Activated naive CD8-positive, alpha-beta T cell treated with anti-CD3 and anti-CD28 coated beads, Interleukin-2, amount 50 U/mL, for 24 hours (primary cell): ENCODE data around the gene PROC.

ENCODE experiments used
- ATAC-seq: fragments of 150-1000 bp; cut with Tn5 transposase; one replicate; pipeline ENCODE4 v1.10.0; 2021
- DNase-seq: peaks from one replicate; pipeline ENCODE4 v3.0.0; 2021
- H3K27ac Mint-ChIP-seq: one replicate; pipeline ENCODE4 v1.8.0; 2021; ENCODE audit warnings: mild to moderate bottlenecking, mixed read lengths
- H3K27me3 Mint-ChIP-seq: one replicate; pipeline ENCODE4 v1.8.0; 2021; ENCODE audit warnings: mixed read lengths
- H3K36me3 Mint-ChIP-seq: one replicate; pipeline ENCODE4 v1.8.0; 2021; ENCODE audit warnings: low read depth, mixed read lengths
- H3K4me1 Mint-ChIP-seq: one replicate; pipeline ENCODE4 v1.8.0; 2021; ENCODE audit warnings: mixed read lengths
- H3K4me3 Mint-ChIP-seq: one replicate; pipeline ENCODE4 v1.8.0; 2021; ENCODE audit warnings: mild to moderate bottlenecking, moderate library complexity, mixed read lengths
- H3K9me3 Mint-ChIP-seq: one replicate; pipeline ENCODE4 v1.8.0; 2021; ENCODE audit warnings: mixed read lengths

PROC gene

DNA sequence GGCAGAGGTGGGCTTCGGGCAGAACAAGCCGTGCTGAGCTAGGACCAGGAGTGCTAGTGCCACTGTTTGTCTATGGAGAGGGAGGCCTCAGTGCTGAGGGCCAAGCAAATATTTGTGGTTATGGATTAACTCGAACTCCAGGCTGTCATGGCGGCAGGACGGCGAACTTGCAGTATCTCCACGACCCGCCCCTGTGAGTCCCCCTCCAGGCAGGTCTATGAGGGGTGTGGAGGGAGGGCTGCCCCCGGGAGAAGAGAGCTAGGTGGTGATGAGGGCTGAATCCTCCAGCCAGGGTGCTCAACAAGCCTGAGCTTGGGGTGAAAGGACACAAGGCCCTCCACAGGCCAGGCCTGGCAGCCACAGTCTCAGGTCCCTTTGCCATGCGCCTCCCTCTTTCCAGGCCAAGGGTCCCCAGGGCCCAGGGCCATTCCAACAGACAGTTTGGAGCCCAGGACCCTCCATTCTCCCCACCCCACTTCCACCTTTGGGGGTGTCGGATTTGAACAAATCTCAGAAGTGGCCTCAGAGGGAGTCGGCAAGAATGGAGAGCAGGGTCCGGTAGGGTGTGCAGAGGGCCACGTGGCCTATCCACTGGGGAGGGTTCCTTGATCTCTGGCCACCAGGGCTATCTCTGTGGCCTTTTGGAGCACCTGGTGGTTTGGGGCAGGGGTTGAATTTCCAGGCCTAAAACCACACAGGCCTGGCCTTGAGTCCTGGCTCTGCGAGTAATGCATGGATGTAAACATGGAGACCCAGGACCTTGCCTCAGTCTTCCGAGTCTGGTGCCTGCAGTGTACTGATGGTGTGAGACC, at the start of gene PROC:
Gene PROC (plus strand): TSS at position 128 of the 812 bp plus-strand sequence. CDS start 1,516 bp downstream, outside the sequence.
- Mint-ChIP-seq H3K27me3 (peaks cover 25% of the 10 kb centered on the region), H3K4me3 (peak within 1 kb of the TSS; percentile 9), H3K4me1 (peaks cover 31% of the 10 kb centered on the region), H3K27ac (no peak within 1 kb of the TSS), H3K9me3 (no peaks in the 10 kb centered on the region), H3K36me3 (no peaks in the 10 kb centered on the region)
- no peak for DNase-seq
- no peak for ATAC-seq

DNA sequence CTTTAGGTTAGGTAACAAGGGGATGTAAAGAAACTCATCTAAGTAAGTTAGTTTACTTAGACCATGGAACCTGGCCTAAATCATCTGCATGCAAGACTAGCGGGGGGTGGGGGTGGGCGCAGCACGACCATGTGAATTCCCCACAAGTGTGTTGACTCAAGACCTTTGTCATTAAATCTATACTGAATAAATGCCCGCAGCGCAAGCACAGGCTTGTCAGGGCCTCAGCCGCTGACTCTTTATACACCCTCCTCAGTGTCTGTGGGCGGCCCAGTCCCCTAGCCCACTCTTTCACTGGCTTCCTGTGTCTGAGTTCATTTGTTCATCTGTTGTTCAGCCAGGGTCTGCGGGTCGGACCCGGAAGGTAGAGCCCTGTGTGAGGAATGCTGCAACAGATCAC, 48.2 kb upstream of the PROC start:
- no peak overlapping the region for H3K4me3 Mint-ChIP-seq
- no peaks in the 10 kb centered on the region for H3K27me3 Mint-ChIP-seq
- H3K27ac Mint-ChIP-seq = no peak overlapping the region
- H3K9me3 Mint-ChIP-seq = peaks cover 23% of the 10 kb centered on the region
- no peak for DNase-seq
- no peak for ATAC-seq
- peaks cover 27% of the 10 kb centered on the region for H3K36me3 Mint-ChIP-seq
- H3K4me1 Mint-ChIP-seq = peaks cover 27% of the 10 kb centered on the region

DNA sequence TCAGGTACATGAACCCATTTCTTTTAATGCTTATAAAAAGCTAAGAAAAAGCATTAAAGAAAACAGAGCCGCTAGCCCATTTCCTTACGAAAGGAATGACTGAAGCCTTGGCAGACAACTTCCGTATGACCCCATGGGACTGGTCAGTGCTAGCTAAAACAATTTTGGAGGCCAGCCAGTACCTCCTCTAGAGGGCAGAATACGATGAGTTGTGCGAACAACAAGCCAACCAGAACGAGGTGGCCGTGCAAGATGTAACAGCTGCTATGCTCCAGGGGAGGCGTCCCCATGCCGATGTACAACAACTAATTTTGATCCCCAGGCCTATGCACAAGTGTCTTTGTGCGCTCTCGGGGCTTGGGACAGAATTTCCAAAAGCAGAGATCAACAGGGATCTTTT, 47.2 kb upstream of the PROC start:
- ATAC-seq (no peak), DNase-seq (no peak)
- Mint-ChIP-seq H3K27ac (no peak overlapping the region), H3K4me3 (no peak overlapping the region), H3K4me1 (peaks cover 16% of the 10 kb centered on the region), H3K36me3 (peaks cover 33% of the 10 kb centered on the region), H3K9me3 (peaks cover 28% of the 10 kb centered on the region), H3K27me3 (no peaks in the 10 kb centered on the region)

GRCh38 chr2:127373362-127374083, 44.7 kb upstream of the PROC start:
- no peak overlapping the region for H3K27ac Mint-ChIP-seq
- peaks cover 41% of the 10 kb centered on the region for H3K36me3 Mint-ChIP-seq
- DNase-seq (no peak), ATAC-seq (no peak)
- no peaks in the 10 kb centered on the region for H3K27me3 Mint-ChIP-seq
- no peak overlapping the region for H3K4me3 Mint-ChIP-seq
- peaks cover 17% of the 10 kb centered on the region for H3K4me1 Mint-ChIP-seq
- peaks cover 28% of the 10 kb centered on the region for H3K9me3 Mint-ChIP-seq

DNA sequence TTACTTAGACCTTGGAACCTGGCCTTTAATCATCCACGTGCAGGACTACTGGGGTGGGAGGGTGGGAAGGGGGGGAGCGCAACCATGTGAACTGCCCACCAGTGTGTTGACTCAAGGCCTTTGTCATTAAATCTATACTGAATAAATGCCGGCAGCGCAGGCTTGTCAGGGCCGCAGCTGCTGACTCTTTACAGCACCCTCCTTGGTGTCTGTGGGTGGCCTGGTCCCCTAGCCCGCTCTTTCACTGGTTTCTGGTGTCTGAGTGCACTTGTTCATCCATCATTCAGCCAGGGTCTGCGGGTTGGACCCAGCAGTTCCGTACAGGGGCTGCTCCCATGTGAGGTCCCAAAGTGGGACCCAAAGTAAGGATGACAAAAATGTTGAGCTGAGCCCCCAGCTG, 42.0 kb upstream of the PROC start:
- H3K36me3 Mint-ChIP-seq = peaks cover 31% of the 10 kb centered on the region
- no peaks in the 10 kb centered on the region for H3K27me3 Mint-ChIP-seq
- peaks cover 38% of the 10 kb centered on the region for H3K4me1 Mint-ChIP-seq
- no peak overlapping the region for H3K27ac Mint-ChIP-seq
- H3K4me3 Mint-ChIP-seq = no peak overlapping the region
- H3K9me3 Mint-ChIP-seq = peaks cover 24% of the 10 kb centered on the region
- no peak for ATAC-seq
- no peak for DNase-seq

DNA sequence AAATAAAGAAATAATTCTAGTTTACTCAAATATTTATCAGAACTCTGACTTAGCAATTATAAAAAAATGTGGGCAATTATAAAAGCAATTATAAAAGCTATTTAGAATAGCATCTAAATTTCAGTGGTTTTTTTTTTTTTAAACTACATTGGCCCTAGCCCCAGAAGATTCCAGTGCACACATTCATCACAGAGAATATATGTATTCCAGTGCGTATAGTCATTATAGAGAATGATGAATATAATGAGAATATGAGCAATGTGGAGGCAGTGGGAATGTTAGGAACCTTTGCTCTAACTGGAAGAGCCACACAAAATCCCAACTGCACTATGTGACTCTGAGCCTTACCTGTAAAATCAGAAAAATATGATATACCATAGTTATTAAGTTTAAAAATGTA, 41.0 kb upstream of the PROC start:
- no peak for DNase-seq
- Mint-ChIP-seq H3K4me3 (no peak overlapping the region), H3K9me3 (peaks cover 19% of the 10 kb centered on the region), H3K27ac (no peak overlapping the region), H3K4me1 (peaks cover 48% of the 10 kb centered on the region), H3K36me3 (peaks cover 24% of the 10 kb centered on the region), H3K27me3 (no peaks in the 10 kb centered on the region)
- no peak for ATAC-seq

DNA sequence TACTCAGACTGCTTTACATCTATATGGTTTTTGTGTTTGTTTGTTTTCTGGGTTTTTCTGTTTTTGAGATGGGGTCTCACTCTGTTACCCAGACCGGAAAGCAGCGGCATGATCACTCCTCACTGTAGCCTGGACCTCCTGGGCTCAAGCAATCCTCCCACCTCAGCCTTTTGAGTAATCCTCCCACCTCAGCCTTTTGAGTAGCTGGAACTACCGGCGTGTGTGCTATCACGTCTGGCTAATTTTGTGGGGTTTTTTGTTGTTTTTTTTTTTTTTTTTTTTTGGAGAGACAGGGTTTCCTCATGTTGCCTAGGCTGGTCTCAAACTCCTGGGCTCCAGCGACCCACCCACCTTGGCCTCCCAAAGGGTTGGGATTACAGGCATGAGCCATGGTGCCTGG, 39.5 kb upstream of the PROC start:
- Mint-ChIP-seq H3K36me3 (peaks cover 25% of the 10 kb centered on the region), H3K9me3 (peaks cover 14% of the 10 kb centered on the region), H3K27me3 (no peaks in the 10 kb centered on the region), H3K4me1 (peaks cover 60% of the 10 kb centered on the region), H3K4me3 (no peak overlapping the region), H3K27ac (no peak overlapping the region)
- ATAC-seq (no peak), DNase-seq (no peak)

DNA sequence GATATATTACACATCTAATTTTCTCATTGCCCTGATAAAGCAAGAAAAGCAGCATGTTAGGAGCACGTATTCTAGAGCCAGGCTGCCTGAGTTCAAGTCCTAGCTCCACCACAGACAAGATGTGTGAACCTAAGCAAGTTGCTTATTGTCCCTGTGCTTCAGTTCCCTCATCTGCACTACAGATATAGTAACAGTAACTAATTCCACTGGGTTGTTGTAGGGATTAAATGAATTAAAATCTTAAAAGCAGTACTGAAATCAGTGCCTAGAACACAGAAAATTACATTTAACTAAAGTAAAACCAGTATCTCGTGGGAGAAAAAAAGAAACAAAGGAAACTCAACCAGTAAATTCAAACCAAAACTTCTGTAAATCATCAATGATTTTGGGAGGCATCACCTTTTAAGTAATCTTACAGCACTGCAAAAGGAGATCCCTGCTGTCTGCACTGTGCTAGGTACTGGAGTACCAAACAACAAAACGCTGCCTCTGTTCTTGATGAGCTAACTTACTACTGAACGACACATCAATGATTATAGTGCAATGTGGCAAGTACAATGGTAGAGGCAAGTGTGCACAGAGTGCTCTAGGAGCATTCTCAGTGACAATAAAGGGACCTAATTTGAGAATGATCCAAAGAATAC, 38.4 kb upstream of the PROC start:
- peaks cover 26% of the 10 kb centered on the region for H3K36me3 Mint-ChIP-seq
- H3K4me3 Mint-ChIP-seq = no peak overlapping the region
- no peak for ATAC-seq
- DNase-seq = no peak
- H3K4me1 Mint-ChIP-seq = peaks cover 63% of the 10 kb centered on the region
- H3K27me3 Mint-ChIP-seq = no peaks in the 10 kb centered on the region
- no peak overlapping the region for H3K27ac Mint-ChIP-seq
- peaks cover 5% of the 10 kb centered on the region for H3K9me3 Mint-ChIP-seq

- DNase-seq = no peak
- Mint-ChIP-seq H3K4me3 (no peak overlapping the region), H3K9me3 (no peaks in the 10 kb centered on the region), H3K27ac (peak overlapping the region; percentile 5), H3K36me3 (peaks cover 17% of the 10 kb centered on the region), H3K27me3 (no peaks in the 10 kb centered on the region), H3K4me1 (peaks cover 81% of the 10 kb centered on the region)
- no peak for ATAC-seq
Measured at GRCh38 chr2:127381762-127382161, 36.5 kb upstream of the PROC start.

DNA sequence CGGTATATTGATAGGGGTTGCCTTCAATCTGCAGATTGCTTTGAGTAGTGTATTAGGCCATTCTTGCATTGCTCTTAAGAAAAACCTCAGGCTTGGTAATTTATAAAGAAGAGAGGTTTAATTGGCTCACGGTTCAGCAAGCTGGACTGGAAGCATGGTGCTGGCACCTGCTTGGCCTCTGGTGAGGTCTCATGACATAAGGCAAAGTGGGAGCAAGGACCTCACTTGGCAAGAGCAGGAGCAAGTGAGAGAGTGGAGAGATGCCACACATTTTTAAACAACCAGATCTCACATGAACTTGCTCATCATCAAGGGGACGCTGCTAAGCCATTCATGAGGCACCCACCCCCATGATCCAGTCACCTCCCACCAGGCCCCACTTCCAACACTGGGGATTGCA, 35.4 kb upstream of the PROC start:
- DNase-seq (no peak), ATAC-seq (no peak)
- Mint-ChIP-seq H3K36me3 (peaks cover 16% of the 10 kb centered on the region), H3K27me3 (no peaks in the 10 kb centered on the region), H3K4me3 (no peak overlapping the region), H3K27ac (no peak overlapping the region), H3K4me1 (peaks cover 81% of the 10 kb centered on the region), H3K9me3 (no peaks in the 10 kb centered on the region)

DNA sequence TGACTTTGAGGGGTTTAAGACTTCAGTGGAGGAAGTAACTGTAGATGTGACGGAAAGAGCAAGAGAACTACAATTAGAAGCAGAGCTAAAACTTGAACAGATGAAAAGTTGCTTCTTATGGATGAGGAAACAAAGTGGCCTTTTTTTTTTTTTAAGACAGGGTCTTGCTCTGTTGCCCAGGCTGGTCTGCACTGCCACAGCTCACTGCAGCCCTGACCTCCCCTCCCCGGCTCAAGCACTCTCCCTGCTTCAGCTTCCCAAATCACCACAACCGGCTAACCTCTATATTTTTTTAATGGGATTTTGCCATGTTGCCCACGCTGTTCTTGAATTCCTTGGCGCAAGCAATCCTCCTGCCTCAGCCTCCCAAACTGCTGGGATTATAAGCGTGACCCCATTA, 33.7 kb upstream of the PROC start:
- H3K4me3 Mint-ChIP-seq = peak overlapping the region; percentile 31
- H3K27ac Mint-ChIP-seq = no peak overlapping the region
- peaks cover 83% of the 10 kb centered on the region for H3K4me1 Mint-ChIP-seq
- H3K9me3 Mint-ChIP-seq = no peaks in the 10 kb centered on the region
- peaks cover 14% of the 10 kb centered on the region for H3K36me3 Mint-ChIP-seq
- DNase-seq = no peak
- ATAC-seq = no peak
- no peaks in the 10 kb centered on the region for H3K27me3 Mint-ChIP-seq

- ATAC-seq (no peak), DNase-seq (no peak)
- no peaks in the 10 kb centered on the region for H3K9me3 Mint-ChIP-seq
Measured at GRCh38 chr2:127386246-127386645, 32.0 kb upstream of the PROC start.

GRCh38 chr2:127386764-127387654, 31.2 kb upstream of the PROC start:
- H3K27me3 Mint-ChIP-seq = no peaks in the 10 kb centered on the region
- H3K9me3 Mint-ChIP-seq = no peaks in the 10 kb centered on the region
- peak overlapping the region; percentile 87 for H3K27ac Mint-ChIP-seq
- peak; percentile 82 for DNase-seq
- H3K4me3 Mint-ChIP-seq = peak overlapping the region; percentile 93
- ATAC-seq = peak; percentile 74
- peaks cover 77% of the 10 kb centered on the region for H3K4me1 Mint-ChIP-seq
- H3K36me3 Mint-ChIP-seq = peaks cover 14% of the 10 kb centered on the region

More at GRCh38 chr2:127386246-127386645, 32.0 kb upstream of the PROC start:
- no peaks in the 10 kb centered on the region for H3K27me3 Mint-ChIP-seq
- peaks cover 14% of the 10 kb centered on the region for H3K36me3 Mint-ChIP-seq
- H3K4me1 Mint-ChIP-seq = peaks cover 77% of the 10 kb centered on the region
- peak overlapping the region; percentile 87 for H3K27ac Mint-ChIP-seq
- peak overlapping the region; percentile 93 for H3K4me3 Mint-ChIP-seq
